GM21423 (cell line): ENCODE data around the gene HOPX.
"Not testable (repeated sequence)": the region's sequence is repeated elsewhere in the genome, so short reads cannot be mapped to it uniquely, and the experiment has no call there.

Experiments used
- ATAC-seq: cut with Tn5 transposase; IDR thresholded peaks from one replicate; pipeline ENCODE4 v1.9.1; 2021; ENCODE audit warnings: mild to moderate bottlenecking, moderate library complexity; ENCODE audit not compliant: unreplicated experiment

HOPX gene

GRCh38 chr4:56655627-56656345, 25.3 kb downstream of the HOPX start:
- no peak for ATAC-seq

DNA sequence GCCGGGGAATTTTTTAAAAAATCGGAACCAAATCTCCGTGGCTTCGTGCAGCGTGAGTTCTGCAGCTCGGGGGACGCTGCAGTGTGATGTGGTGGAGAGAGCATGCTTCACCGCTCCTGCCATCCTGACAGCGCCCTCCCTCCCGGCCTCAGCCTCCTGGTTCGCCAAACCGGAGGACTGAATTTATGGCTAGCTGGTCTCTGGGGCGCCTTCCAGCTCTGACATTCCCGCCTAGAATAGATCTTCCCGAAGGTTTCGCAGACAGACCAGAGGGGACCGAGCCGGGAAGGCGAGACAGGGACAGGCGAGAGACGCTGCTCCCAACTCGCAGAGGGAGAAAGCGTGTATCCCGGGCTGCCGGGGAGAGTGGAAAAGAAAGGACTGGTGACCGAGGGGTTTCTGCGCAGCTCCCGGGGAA, 25.9 kb downstream of the HOPX start:
- no peak for ATAC-seq

- no peak for ATAC-seq
Measured at GRCh38 chr4:56654238-56654632, 26.9 kb downstream of the HOPX start.

- no peak for ATAC-seq
Measured at GRCh38 chr4:56653461-56654237, 27.4 kb downstream of the HOPX start.

DNA sequence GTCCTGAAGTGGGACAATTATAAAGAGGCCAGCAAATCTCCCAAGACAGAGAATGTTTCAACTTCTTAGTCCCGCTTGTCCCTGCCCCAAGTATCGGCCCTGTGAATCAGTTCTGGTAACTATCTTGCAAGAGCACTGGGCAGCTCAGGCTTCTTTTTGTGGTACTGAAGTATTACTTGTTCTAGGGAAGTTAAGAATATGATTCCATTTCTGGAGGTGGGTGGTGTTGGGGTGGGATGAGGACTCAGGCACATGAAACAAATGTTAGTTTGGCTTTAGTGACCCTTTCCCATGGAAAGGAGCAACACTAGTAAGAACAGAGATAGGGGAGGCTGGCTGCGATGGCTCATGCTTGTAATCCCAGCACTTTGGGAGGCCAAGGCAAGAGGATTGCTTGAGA, 28.9 kb downstream of the HOPX start:
- no peak for ATAC-seq

DNA sequence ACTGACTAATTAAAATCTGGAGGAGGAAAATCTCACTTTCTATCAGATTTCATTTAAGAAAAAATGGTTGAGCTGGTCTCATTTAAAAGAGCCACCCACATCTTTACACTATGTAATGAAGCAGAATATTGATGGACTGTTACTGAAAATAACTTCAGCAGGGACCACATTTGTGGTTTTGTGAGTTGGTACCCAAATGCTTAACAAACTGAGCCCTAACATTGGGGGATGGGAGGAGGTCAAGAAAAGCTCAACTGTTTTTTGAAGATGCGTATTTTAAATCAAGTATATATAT, 30.1 kb downstream of the HOPX start:
- ATAC-seq = no peak

- no peak for ATAC-seq
Measured at GRCh38 chr4:56650262-56651055, 30.6 kb downstream of the HOPX start.

DNA sequence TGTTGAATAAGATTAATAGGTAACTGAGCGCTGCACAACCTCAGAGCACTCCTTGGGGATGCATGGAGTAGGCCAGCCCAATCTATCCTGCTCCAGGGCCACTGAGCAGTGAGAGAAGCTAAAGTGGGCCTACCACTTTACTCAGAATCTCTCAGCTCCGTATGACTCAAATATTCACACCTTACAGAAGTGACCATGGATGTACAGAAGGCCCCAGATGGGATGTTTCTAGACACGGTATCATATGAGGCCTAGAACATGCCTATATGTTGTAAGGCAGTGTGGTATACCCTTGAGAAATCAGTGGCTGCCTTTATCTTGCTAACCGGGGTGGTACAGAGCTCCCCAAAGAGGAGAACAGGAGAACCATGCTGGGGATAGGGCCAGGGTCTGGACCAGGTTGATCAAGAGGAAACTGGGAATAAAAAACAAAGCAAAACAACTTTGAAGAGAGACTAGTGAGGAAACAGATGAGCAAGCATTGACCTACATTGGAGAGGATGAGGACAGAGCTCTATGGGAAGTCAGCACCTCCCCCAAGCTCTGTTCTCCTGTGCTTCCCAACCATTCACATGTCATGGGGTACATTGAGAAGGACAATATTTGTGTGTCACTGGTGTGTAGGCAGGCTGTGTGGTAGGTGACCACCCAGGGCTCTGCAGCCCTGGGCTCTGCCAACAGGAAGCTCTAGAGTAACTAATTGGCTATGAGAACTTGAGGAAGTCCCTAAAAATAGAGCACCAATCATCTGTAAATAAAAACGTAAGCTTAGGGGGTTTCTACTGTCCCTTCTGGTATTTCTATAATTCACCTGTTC, 31.4 kb downstream of the HOPX start:
- no peak for ATAC-seq

- ATAC-seq = no peak
Measured at GRCh38 chr4:56648824-56649151, 32.3 kb downstream of the HOPX start.

GRCh38 chr4:56648021-56648823, 32.9 kb downstream of the HOPX start:
- no peak for ATAC-seq

DNA sequence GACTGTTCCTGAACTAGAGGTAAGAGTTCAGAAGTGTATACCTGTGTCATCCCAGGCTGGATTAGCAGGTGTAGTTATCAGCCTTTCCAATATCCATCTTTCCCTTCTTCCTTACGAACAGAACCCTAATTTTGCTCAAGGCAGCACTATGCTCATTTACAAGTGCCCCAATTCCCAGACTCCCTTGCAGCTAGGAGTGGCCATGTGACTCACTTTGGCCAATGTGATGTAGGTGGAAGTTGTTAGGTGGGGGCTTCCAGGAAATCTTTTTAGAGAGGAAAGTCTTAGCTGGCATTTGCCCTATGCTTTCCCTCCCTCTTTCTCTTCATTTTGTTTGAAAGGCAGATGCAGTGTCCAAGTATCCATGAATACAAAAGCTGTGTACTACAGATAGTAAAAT, 34.8 kb downstream of the HOPX start:
- ATAC-seq = no peak

- no peak for ATAC-seq
Measured at GRCh38 chr4:56643596-56643995, 37.5 kb downstream of the HOPX start.

DNA sequence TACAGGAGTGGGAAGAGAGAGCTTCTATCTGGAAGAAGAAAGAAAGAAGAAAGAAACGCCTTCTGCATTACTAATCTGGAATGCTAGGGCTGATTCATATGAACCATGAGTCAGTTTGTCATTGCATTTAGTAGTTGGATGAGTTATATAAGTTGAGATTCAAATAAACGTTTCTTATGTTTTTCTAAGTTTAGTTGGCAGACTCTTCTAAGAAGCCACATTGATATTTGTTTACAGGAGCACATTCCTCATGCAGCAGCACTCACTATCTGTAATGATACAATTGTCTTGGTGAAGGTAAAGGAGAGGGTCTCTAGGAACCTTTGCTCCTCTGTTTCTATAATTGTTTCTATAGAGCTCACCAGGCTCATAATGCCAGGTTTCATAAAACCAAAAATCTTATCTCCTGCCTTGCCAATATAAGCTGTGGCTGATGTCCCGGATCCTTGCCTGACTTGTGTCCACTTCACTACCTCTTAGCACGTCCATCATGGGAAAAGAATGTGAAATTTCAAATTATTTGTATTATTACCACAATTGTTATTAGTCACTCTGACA, 39.5 kb downstream of the HOPX start:
- ATAC-seq = no peak

DNA sequence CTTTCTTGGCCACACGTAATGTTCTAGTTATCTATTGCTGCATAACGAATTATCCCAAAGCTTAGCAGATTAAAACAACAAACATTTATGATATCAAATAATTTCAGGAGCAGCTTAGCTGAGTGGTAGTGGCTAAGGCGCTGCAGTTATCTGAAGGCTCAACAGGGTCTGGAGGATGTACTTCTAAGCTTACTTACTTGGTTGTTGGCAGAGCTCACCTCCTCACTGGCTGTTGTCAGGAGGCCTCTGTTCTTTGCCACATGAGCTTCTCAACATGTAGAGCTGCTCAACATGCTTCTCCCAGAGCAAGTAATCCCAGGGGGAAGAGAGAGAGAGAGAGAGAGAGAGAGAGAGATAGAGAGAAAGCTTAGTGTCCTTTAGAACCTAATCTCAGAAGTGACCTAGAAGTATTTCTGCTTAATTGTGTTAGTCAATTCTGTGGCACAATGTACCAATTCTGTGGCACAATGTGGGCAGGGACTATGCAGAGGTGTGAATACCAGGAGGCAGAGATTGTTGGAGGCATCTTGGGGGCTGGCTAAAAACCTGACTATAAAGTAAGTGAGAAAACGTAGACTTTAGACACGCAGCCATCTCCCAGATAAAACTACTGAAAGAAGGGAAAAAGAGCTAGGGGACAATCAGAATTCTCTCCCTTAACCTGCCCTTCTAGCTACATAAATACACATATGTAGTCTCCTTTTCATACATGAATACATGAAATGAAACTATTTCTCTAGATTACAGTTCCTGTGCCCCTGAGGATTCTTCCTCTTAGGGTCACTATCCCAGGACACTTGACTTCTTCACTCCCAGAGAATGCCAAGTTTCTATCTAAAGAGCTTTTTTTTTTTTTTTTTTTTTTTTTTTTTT, 40.2 kb downstream of the HOPX start:
- no peak for ATAC-seq

DNA sequence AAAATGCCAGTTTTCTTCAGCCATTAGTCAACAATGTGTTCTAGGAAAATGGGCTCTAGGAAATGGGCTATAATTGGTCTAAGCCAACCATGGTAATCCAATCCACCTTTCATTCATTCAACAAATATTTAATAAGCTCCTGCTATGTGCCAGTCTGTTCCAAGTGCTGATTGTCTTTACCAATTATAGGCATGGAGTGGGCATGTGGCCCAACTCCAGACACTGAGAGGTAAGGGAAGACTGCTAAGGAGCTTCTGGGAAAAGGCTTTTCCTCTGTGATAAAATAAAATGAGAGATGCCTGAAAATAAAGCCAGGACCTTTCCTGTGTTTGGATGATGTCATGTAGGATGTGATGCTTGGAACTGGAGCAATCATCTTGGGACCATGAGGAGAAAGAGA, 43.3 kb downstream of the HOPX start:
- ATAC-seq = no peak

DNA sequence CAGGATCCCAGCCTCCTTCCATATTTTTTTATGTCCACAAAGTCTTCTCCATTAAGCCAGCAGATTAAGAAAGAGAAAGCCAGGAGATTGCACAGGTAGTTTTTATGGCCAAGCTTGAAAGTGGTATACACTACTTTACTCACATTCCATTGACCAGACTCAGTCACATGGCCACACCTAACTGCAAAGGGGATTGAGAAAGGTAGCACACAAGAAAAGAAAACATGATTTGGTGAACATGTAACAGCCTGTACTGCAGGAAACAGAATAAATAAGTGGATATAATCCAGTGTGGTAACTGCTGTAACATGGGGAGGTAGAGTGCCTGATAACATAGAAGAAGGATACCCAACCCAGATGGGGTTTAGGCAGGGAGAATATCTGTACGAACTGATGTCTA, 43.9 kb downstream of the HOPX start:
- ATAC-seq = no peak

DNA sequence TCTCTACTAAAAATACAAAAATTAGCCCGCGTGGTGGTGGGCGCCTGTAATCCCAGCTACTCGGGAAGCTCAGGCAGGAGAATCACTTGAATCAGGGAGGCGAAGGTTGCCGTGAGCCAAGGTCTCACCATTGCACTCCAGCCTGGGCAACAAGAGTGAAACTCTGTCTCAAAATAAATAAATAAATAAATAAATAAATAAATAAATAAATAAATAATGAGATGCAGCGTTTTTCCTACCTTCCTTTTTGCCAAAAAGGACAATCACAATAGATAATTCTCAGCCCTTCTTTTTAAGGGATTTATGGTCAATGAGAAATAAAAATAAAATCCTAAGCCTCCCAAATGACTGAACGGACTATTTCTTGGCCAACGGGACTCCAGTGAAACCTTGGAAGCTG, 46.1 kb downstream of the HOPX start:
- ATAC-seq = not testable (repeated sequence)

DNA sequence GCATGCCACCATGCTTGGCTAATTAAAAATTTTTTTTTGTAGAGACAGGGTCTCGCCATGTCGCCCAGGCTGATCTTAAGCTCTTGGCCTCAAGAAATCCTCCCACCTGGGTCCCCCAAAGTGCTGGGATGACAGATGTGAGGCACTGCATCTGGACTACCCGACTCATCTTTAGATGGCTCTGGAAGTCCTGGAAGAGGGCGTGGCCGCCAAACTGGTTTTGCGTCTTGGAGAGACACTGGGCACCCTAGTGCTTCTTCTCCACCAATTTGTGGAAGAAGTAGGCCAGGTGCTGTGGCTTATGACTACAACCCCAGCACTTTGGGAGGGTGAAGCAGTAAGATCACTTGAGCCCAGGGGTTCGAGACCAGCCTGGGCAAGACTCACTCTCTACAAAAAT, 47.6 kb downstream of the HOPX start:
- no peak for ATAC-seq
